H9 (cell line): ENCODE measurements around the gene PPRC1. TPM values are rescaled to one million over a fixed set of nuclear protein-coding genes. Genes with fewer than 3 reads are reported as not detected.

Source experiments
- DNase-seq: peaks from one replicate; pipeline ENCODE4 v3.0.0-alpha.2; 2017
- H2AFZ ChIP-seq: one replicate; pipeline ENCODE4 v1.6.1; 2013; ENCODE audit warnings: mild to moderate bottlenecking, low read length, control low read depth, moderate library complexity
- H2AK5ac ChIP-seq: 2 replicates; pipeline ENCODE4 v1.6.1; 2013; ENCODE audit warnings: low read length, control low read depth, mixed read lengths; ENCODE audit not compliant: insufficient read length
- H2BK120ac ChIP-seq: one replicate; pipeline ENCODE4 v1.6.1; 2013; ENCODE audit warnings: low read depth, mild to moderate bottlenecking, low read length, control low read depth, inconsistent platforms; ENCODE audit not compliant: poor library complexity, severe bottlenecking
- H2BK12ac ChIP-seq: 2 replicates; pipeline ENCODE4 v1.6.1; 2013; ENCODE audit warnings: low read length, control low read depth, mixed read lengths, low read depth; ENCODE audit not compliant: insufficient read length
- H2BK15ac ChIP-seq: 2 replicates; pipeline ENCODE4 v1.6.1; 2013; ENCODE audit warnings: low read depth, low read length, control low read depth
- H2BK20ac ChIP-seq: one replicate; pipeline ENCODE4 v1.6.1; 2013; ENCODE audit warnings: low read depth, mild to moderate bottlenecking, low read length, control low read depth, inconsistent platforms; ENCODE audit not compliant: poor library complexity, severe bottlenecking
- H2BK5ac ChIP-seq: 2 replicates; pipeline ENCODE4 v1.6.1; 2013; ENCODE audit warnings: low read length, control low read depth, mixed read lengths; ENCODE audit not compliant: insufficient read length
- H3K14ac ChIP-seq: 2 replicates; pipeline ENCODE4 v1.6.1; 2013; ENCODE audit warnings: low read length, control low read depth; ENCODE audit not compliant: insufficient read depth
- H3K18ac ChIP-seq: 2 replicates; pipeline ENCODE4 v1.6.1; 2013; ENCODE audit warnings: low read depth, mild to moderate bottlenecking, mixed read lengths, low read length, control low read depth; ENCODE audit not compliant: insufficient read length
- H3K23ac ChIP-seq: 2 replicates; pipeline ENCODE4 v1.6.1; 2013; ENCODE audit warnings: low read length, control low read depth, mixed read lengths, low read depth; ENCODE audit not compliant: insufficient read length
- H3K23me2 ChIP-seq: 2 replicates; pipeline ENCODE4 v1.6.1; 2013; ENCODE audit warnings: low read depth, mild to moderate bottlenecking, mixed read lengths, low read length, control low read depth; ENCODE audit not compliant: insufficient read length, poor library complexity, severe bottlenecking
- H3K27ac ChIP-seq: 2 replicates; pipeline ENCODE4 v1.5.1; 2013; ENCODE audit warnings: low read length, control low read depth, mixed read lengths, low read depth; ENCODE audit not compliant: insufficient read length
- H3K27me3 ChIP-seq: 2 replicates; pipeline ENCODE4 v1.6.1; 2013; ENCODE audit warnings: low read length, control low read depth, inconsistent platforms; ENCODE audit not compliant: insufficient read depth
- H3K4ac ChIP-seq: 2 replicates; pipeline ENCODE4 v1.6.1; 2013; ENCODE audit warnings: low read depth, mild to moderate bottlenecking, control low read depth, inconsistent platforms, low read length, moderate library complexity
- H3K4me1 ChIP-seq: 2 replicates; pipeline ENCODE4 v1.6.1; 2013; ENCODE audit warnings: low read length, control low read depth, inconsistent platforms; ENCODE audit not compliant: insufficient read depth
- H3K4me2 ChIP-seq: 2 replicates; pipeline ENCODE4 v1.6.1; 2013; ENCODE audit warnings: low read length, control low read depth, mixed read lengths; ENCODE audit not compliant: insufficient read length, insufficient read depth
- H3K56ac ChIP-seq: 2 replicates; pipeline ENCODE4 v1.6.1; 2013; ENCODE audit warnings: low read depth, mild to moderate bottlenecking, mixed read lengths, low read length, control low read depth; ENCODE audit not compliant: insufficient read length
- H3K79me1 ChIP-seq: 2 replicates; pipeline ENCODE4 v1.6.1; 2013; ENCODE audit warnings: low read depth, mild to moderate bottlenecking, moderate library complexity, low read length, control low read depth, inconsistent platforms; ENCODE audit not compliant: insufficient read depth, poor library complexity, severe bottlenecking
- H3K79me2 ChIP-seq: 2 replicates; pipeline ENCODE4 v1.6.1; 2013; ENCODE audit warnings: low read length, control low read depth, inconsistent platforms; ENCODE audit not compliant: insufficient read depth
- H3K9ac ChIP-seq: 2 replicates; pipeline ENCODE4 v1.6.1; 2013; ENCODE audit warnings: low read length, control low read depth, mixed read lengths; ENCODE audit not compliant: insufficient read length; ENCODE audit errors: extremely low read depth
- H3K9me3 ChIP-seq: one replicate; pipeline ENCODE4 v1.6.1; 2013; ENCODE audit warnings: low read depth, low read length, inconsistent platforms; ENCODE audit not compliant: control insufficient read depth
- H3T11ph ChIP-seq: one replicate; pipeline ENCODE4 v1.6.1; 2013; ENCODE audit warnings: mild to moderate bottlenecking, low read length, control low read depth, inconsistent platforms
- H4K20me1 ChIP-seq: one replicate; pipeline ENCODE4 v1.6.1; 2013; ENCODE audit not compliant: control insufficient read depth, insufficient read length, insufficient read depth
- H4K5ac ChIP-seq: 2 replicates; pipeline ENCODE4 v1.6.1; 2013; ENCODE audit warnings: low read depth, mild to moderate bottlenecking, mixed read lengths, low read length, control low read depth; ENCODE audit not compliant: insufficient read length
- H4K8ac ChIP-seq: replicated peaks from 2 replicates; pipeline ENCODE4 v1.6.1; 2013; ENCODE audit warnings: low read length, control low read depth, mixed read lengths, low read depth; ENCODE audit not compliant: insufficient read length
- H4K91ac ChIP-seq: 2 replicates; pipeline ENCODE4 v1.6.1; 2013; ENCODE audit warnings: low read depth, mild to moderate bottlenecking, moderate library complexity, mixed read lengths, low read length, control low read depth; ENCODE audit not compliant: insufficient read length
- H3K27ac Mint-ChIP-seq, 3 experiments: 2 replicates in 2 of 3; 3 replicates in 1 of 3; pipeline ENCODE4 v1.8.0; 2020 to 2021; ENCODE audit warnings: mixed read lengths in 3 of 3, mild to moderate bottlenecking in 1 of 3, moderate library complexity in 1 of 3
- H3K27me3 Mint-ChIP-seq: 2 replicates; pipeline ENCODE4 v1.8.0; 2021; ENCODE audit warnings: low read depth, mild to moderate bottlenecking, moderate library complexity, mixed read lengths
- H3K36me3 Mint-ChIP-seq, 3 experiments: 2 replicates in 2 of 3; 3 replicates in 1 of 3; pipeline ENCODE4 v1.8.0; 2020 to 2021; ENCODE audit warnings: low read depth in 3 of 3, mixed read lengths in 3 of 3; ENCODE audit not compliant: insufficient read depth in 1 of 3
- H3K4me1 Mint-ChIP-seq, 2 experiments: 2 replicates each; pipeline ENCODE4 v1.8.0; 2020; ENCODE audit warnings: mixed read lengths in 2 of 2
- H3K4me3 Mint-ChIP-seq, 2 experiments: 2 replicates in 1 of 2; 3 replicates in 1 of 2; pipeline ENCODE4 v1.8.0; 2020 to 2021; ENCODE audit warnings: mild to moderate bottlenecking in 2 of 2, mixed read lengths in 2 of 2, moderate library complexity in 1 of 2
- H3K9me3 Mint-ChIP-seq, 2 experiments: 2 replicates in 1 of 2; 3 replicates in 1 of 2; pipeline ENCODE4 v1.8.0; 2020; ENCODE audit warnings: mild to moderate bottlenecking in 2 of 2, mixed read lengths in 2 of 2, moderate library complexity in 1 of 2
- WGBS: extraction: QIAGEN DNeasy Blood & Tissue Kit; methylation state at CpG from one replicate; pipeline ENCODE4 v1.1.7; 2013; ENCODE audit warnings: missing lambda C conversion rate, low lambda C conversion rate, mixed read lengths; ENCODE audit not compliant: insufficient read length; ENCODE audit errors: extremely low coverage; 5-methylcytosine and 5-hydroxymethylcytosine counted together
- total RNA-seq: library from RNA; stranded (reverse); gene quantifications from 2 replicates; pipeline ENCODE4 v1.2.1, GENCODE V29; 2021
- TF ChIP-seq, protein P1 (sequence below): fragments of 200-600 bp; sonication (generic); conservative IDR thresholded peaks from 3 replicates; pipeline ENCODE4 v1.8.0; 2021; ENCODE audit warnings: antibody characterized with exemption, mild to moderate bottlenecking

PPRC1 gene
- total RNA-seq, 1 experiment from 2014 or later: 121 TPM

DNA sequence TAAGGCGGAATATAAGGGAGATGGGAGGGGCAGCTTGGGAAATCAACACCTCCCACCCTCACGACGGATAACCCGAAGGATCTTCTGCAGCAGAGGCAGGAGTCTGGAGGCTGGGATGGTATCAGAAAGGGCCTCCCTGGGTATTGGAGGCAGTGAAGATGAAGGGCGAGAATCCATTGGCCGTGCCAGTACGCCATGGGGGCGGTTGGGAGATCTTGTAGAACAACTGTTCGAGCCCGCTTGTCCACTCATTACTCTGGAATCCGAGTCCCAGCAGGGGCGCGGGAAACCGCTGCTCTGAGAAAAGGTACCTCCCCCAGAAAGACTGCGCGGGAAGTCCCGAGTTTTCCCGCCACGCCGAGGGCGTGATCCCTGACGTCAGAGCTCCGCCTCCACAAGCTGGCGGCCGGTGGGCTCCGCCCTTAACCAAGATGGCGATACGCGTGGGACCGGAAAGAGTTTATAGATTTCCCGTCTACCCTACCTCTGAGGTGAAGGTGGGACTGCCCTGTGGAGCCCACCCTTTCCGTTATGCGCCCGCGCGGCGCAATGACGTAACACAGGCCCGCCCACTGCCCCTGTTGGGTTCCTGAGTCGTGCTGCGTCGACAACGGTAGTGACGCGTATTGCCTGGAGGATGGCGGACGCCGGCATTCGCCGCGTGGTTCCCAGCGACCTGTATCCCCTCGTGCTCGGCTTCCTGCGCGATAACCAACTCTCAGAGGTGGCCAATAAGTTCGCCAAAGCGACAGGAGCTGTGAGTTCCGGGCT lies 19.1 kb downstream of the PPRC1 start, which contains the start of gene NOLC1:
Gene NOLC1 (plus strand): TSS at position 616 of the 771 bp plus-strand sequence. CDS start 22 bp downstream, at position 638.
- TF ChIP-seq, protein P1, sequence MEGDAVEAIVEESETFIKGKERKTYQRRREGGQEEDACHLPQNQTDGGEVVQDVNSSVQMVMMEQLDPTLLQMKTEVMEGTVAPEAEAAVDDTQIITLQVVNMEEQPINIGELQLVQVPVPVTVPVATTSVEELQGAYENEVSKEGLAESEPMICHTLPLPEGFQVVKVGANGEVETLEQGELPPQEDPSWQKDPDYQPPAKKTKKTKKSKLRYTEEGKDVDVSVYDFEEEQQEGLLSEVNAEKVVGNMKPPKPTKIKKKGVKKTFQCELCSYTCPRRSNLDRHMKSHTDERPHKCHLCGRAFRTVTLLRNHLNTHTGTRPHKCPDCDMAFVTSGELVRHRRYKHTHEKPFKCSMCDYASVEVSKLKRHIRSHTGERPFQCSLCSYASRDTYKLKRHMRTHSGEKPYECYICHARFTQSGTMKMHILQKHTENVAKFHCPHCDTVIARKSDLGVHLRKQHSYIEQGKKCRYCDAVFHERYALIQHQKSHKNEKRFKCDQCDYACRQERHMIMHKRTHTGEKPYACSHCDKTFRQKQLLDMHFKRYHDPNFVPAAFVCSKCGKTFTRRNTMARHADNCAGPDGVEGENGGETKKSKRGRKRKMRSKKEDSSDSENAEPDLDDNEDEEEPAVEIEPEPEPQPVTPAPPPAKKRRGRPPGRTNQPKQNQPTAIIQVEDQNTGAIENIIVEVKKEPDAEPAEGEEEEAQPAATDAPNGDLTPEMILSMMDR: no peak
- H4K8ac ChIP-seq: no peak within 1 kb of the TSS
- H2BK5ac ChIP-seq: peak within 1 kb of the TSS; percentile 24
- no peaks in the 10 kb centered on the region; a peak in 1 of 5 replicates for H3K9me3 Mint-ChIP-seq
- peaks cover 3% of the 10 kb centered on the region for H3K79me1 ChIP-seq
- peaks cover 30% of the 10 kb centered on the region for H3K79me2 ChIP-seq
- peak within 1 kb of the TSS; percentile 88 for H2BK120ac ChIP-seq
- peak within 1 kb of the TSS; percentile 96 to 100 for H3K4me3 Mint-ChIP-seq
- H4K5ac ChIP-seq: peak within 1 kb of the TSS; percentile 48
- H2AFZ ChIP-seq: no peak within 1 kb of the TSS
- H3K23me2 ChIP-seq: peaks cover 5% of the 10 kb centered on the region
- H3K23ac ChIP-seq: no peak within 1 kb of the TSS
- H2BK12ac ChIP-seq: peak within 1 kb of the TSS; percentile 47
- H3K36me3 Mint-ChIP-seq: peaks cover 53 to 90% (median 73%) of the 10 kb centered on the region in 3 experiments
- peak within 1 kb of the TSS; percentile 95 for H3K27ac ChIP-seq
- peak; percentile 99 for DNase-seq
- no peak within 1 kb of the TSS for H2BK15ac ChIP-seq
- peak within 1 kb of the TSS; percentile 99 to 100 (median 99) for H3K27ac Mint-ChIP-seq
- H3T11ph ChIP-seq: no peak within 1 kb of the TSS
- no peaks in the 10 kb centered on the region for H3K27me3 Mint-ChIP-seq
- peak within 1 kb of the TSS; percentile 96 for H3K14ac ChIP-seq
- H3K4me2 ChIP-seq: peak within 1 kb of the TSS; percentile 99
- H4K20me1 ChIP-seq: no peaks in the 10 kb centered on the region
- H3K4me1 ChIP-seq: peaks cover 2% of the 10 kb centered on the region; the same call in 1 of the 2 replicates
- no peak within 1 kb of the TSS for H2BK20ac ChIP-seq
- peaks cover 18 to 19% of the 10 kb centered on the region in 2 experiments for H3K4me1 Mint-ChIP-seq
- H4K91ac ChIP-seq: peak within 1 kb of the TSS; percentile 48
- no peak within 1 kb of the TSS for H2AK5ac ChIP-seq
- peak within 1 kb of the TSS; percentile 76 for H3K18ac ChIP-seq
- no peak within 1 kb of the TSS for H3K56ac ChIP-seq
- peak within 1 kb of the TSS; percentile 20; the same call in 1 of the 2 replicates for H3K4ac ChIP-seq
- WGBS: no CpG with 5 or more reads among the region's 59 CpGs
- no peaks in the 10 kb centered on the region for H3K27me3 ChIP-seq
- H3K9me3 ChIP-seq: no peaks in the 10 kb centered on the region
- H3K9ac ChIP-seq: peak within 1 kb of the TSS; percentile 96
